Activated CD8-positive, alpha-beta T cell treated with anti-CD3 and anti-CD28 coated beads for 36 hours (primary cell): ENCODE measurements around the gene HSDL2. TPM values are rescaled to one million over a fixed set of nuclear protein-coding genes. Genes with fewer than 3 reads are reported as not detected.

Experiments used
- ATAC-seq: fragments of 200-7000 bp; cut with Tn5 transposase; one replicate; pipeline ENCODE4 v1.10.0; 2021; ENCODE audit warnings: mild to moderate bottlenecking, moderate library complexity
- CTCF ChIA-PET: fragments of 350-600 bp; sonication (Branson Sonifier 250); formaldehyde crosslinking; loops from one replicate; lab custom pipeline; 2021; ENCODE audit warnings: antibody characterized with exemption; lab: Charles Lee
- POLR2A ChIA-PET: fragments of 350-600 bp; sonication (Branson Sonifier 250); formaldehyde crosslinking; loops from one replicate; lab custom pipeline; 2021; ENCODE audit warnings: antibody characterized with exemption; lab: Charles Lee
- DNase-seq: peaks from one replicate; pipeline ENCODE4 v3.0.0-alpha.2; 2020
- H3K27ac Mint-ChIP-seq: one replicate; pipeline ENCODE4 v1.8.0; 2021; ENCODE audit warnings: mild to moderate bottlenecking, mixed read lengths
- H3K27me3 Mint-ChIP-seq: one replicate; pipeline ENCODE4 v1.8.0; 2021; ENCODE audit warnings: mixed read lengths
- H3K36me3 Mint-ChIP-seq: one replicate; pipeline ENCODE4 v1.8.0; 2021; ENCODE audit warnings: low read depth, mixed read lengths
- H3K4me1 Mint-ChIP-seq: one replicate; pipeline ENCODE4 v1.8.0; 2021; ENCODE audit warnings: low read depth, mixed read lengths
- H3K4me3 Mint-ChIP-seq: one replicate; pipeline ENCODE4 v1.8.0; 2021; ENCODE audit warnings: mild to moderate bottlenecking, moderate library complexity, mixed read lengths
- H3K9me3 Mint-ChIP-seq: one replicate; pipeline ENCODE4 v1.8.0; 2021; ENCODE audit warnings: mixed read lengths
- intact Hi-C: fragments of 100-400 bp; cut with micrococcal nuclease; formaldehyde crosslinking; loops from one replicate; pipeline ENCODE4 v1.10.0; 2022
- total RNA-seq, 2 experiments: library from RNA; stranded (reverse); gene quantifications; one replicate each; pipeline ENCODE4 v1.2.3, GENCODE V29; 2021
- TF ChIP-seq, protein P1 (sequence below): fragments of 200-600 bp; IDR thresholded peaks from one replicate; pipeline ENCODE4 v1.8.0; 2022; ENCODE audit warnings: antibody characterized with exemption, mild to moderate bottlenecking

HSDL2 gene
- total RNA-seq, 2 experiments from 2014 or later, result 24.5 to 25.3 TPM

DNA sequence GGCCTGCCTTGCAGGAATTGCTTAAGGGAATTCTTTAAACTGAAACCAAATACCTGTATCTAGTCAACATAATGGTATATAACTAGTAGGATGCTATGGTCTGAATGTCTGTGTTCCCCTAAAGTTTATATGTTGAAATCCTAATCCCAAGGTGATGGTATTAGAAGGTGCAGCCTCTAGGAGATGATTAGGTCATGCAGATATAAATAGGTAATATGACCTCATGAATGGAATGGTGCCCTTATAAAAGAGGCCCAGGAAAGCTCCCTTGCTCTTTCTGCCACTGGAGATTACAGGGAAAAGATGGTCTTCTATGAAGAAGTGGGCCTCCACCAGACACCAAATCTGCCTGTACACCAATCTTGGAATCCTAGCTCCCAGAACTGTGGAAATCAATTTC is 99.3 kb downstream of the HSDL2 start:
- intact Hi-C loops, result no loop called here
- H3K9me3 Mint-ChIP-seq, result peaks cover 8% of the 10 kb centered on the region
- no peaks in the 10 kb centered on the region for H3K27me3 Mint-ChIP-seq
- no peak overlapping the region for H3K4me3 Mint-ChIP-seq
- H3K4me1 Mint-ChIP-seq, result no peaks in the 10 kb centered on the region
- POLR2A ChIA-PET, result no interaction called here
- DNase-seq, result no peak
- H3K36me3 Mint-ChIP-seq, result peaks cover 35% of the 10 kb centered on the region
- no peak overlapping the region for H3K27ac Mint-ChIP-seq
- CTCF ChIA-PET, result interaction anchor here (1.0 kb wide), 1 partner anchor 11 kb away, joined by 3 read pairs; no protein-coding TSS in a partner anchor
- no peak for ATAC-seq
- TF ChIP-seq, protein P1, sequence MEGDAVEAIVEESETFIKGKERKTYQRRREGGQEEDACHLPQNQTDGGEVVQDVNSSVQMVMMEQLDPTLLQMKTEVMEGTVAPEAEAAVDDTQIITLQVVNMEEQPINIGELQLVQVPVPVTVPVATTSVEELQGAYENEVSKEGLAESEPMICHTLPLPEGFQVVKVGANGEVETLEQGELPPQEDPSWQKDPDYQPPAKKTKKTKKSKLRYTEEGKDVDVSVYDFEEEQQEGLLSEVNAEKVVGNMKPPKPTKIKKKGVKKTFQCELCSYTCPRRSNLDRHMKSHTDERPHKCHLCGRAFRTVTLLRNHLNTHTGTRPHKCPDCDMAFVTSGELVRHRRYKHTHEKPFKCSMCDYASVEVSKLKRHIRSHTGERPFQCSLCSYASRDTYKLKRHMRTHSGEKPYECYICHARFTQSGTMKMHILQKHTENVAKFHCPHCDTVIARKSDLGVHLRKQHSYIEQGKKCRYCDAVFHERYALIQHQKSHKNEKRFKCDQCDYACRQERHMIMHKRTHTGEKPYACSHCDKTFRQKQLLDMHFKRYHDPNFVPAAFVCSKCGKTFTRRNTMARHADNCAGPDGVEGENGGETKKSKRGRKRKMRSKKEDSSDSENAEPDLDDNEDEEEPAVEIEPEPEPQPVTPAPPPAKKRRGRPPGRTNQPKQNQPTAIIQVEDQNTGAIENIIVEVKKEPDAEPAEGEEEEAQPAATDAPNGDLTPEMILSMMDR, result no peak

DNA sequence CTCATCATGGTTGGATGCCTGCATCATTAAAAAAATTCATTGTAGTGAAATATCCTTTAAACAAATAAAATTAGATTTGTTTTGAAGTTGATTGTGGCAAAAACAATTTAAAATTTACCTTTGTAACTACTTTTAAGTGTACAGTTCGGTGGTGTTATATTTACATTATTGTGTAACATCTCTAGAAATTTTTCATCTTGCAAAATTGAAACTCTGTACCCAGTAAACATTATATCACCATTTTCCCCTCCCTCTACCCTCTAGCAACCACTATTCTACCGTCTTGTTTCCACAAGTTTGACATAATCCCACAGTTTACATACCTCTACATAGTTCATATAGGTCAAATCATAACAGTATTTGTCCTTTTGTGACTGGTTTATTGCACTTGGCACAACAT is 104.7 kb downstream of the HSDL2 start:
- intact Hi-C loops, result no loop called here
- CTCF ChIA-PET, result interaction anchor here (1.3 kb wide), 1 partner anchor 386 kb away, joined by 4 read pairs; no protein-coding TSS in a partner anchor
- POLR2A ChIA-PET, result interaction anchor here (2.3 kb wide), 1 partner anchor 105 kb away, joined by 11 read pairs; the partner anchor contains the start of gene HSDL2
- no peak overlapping the region for H3K27ac Mint-ChIP-seq
- DNase-seq (no peak), ATAC-seq (no peak)
- no peaks in the 10 kb centered on the region for H3K27me3 Mint-ChIP-seq
- no peak overlapping the region for H3K4me3 Mint-ChIP-seq
- H3K9me3 Mint-ChIP-seq, result no peaks in the 10 kb centered on the region
- peaks cover 25% of the 10 kb centered on the region for H3K4me1 Mint-ChIP-seq
- peaks cover 14% of the 10 kb centered on the region for H3K36me3 Mint-ChIP-seq
- TF ChIP-seq, protein P1, result no peak

DNA sequence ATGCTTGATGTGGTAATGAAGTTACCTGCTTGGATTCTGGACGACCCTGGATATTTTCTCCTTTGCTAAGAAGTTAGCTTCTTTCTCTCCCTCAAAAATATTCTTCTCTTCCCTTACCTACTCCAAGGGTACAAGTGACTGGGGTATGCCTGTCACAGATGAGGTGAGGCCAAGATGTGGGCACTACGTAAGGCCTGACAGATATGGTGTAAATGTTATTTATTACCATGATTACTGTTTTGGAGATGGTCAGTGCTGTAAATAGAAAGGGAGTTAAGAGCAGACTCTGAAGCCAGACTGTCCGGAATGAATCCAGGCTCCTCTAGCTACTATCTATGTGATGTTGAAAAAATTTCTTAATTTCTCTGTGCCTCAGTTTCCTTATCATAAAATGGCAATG is 105.7 kb downstream of the HSDL2 start:
- DNase-seq (no peak), ATAC-seq (no peak)
- ChIA-PET CTCF (interaction anchor here (0.8 to 1.8 kb wide), 3 partner anchors 9 to 387 kb away, joined by 3 to 5 read pairs (median 4); no protein-coding TSS in a partner anchor), POLR2A (interaction anchor here (0.5 to 2.3 kb wide), 7 partner anchors 9 to 266 kb away, joined by 3 to 11 read pairs (median 7); partner anchors contain the start of gene HSDL2)
- H3K4me3 Mint-ChIP-seq, result peak overlapping the region; percentile 85
- intact Hi-C loops, result no loop called here
- no peak overlapping the region for H3K27ac Mint-ChIP-seq
- peaks cover 33% of the 10 kb centered on the region for H3K4me1 Mint-ChIP-seq
- no peaks in the 10 kb centered on the region for H3K9me3 Mint-ChIP-seq
- TF ChIP-seq, protein P1, result no peak
- peaks cover 14% of the 10 kb centered on the region for H3K36me3 Mint-ChIP-seq
- H3K27me3 Mint-ChIP-seq, result no peaks in the 10 kb centered on the region

DNA sequence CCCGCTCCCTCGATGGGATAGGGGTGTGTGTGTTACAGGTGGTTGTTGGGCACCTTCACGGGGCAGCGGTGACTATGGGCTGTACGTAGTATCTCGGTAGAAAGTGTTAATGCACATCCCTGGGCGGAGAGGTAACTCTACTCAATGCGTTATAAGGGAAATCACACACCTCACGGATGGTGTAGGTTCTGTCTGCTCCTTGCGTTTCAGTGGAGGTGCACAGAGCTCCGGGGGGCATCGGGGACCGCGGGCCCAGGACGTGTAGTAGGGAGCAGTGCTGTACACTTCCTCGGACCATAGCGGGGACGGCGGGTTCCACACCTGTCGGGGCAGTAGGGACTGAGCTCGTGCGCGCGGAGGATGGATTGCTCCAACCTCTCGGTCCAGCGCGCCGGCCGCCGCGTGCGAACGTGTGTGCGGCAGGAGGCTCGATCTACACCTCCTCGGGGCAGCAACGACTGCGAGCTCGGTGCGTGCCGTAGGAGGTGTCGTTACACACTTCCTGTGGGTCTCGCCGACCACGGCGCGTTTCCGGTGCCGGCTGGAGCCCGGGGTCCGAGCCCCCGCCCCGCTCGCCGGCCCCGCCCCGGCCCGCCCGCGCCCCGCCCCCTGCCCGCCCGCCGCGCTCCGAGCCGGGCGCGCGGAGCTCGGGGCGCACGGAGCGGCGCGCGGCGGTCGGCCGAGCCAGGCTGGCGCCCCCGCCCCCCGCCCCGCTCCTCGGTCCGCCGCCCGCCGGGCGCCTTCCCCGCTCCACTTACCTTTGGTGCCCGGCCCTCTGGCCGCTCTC is 106.5 kb downstream of the HSDL2 start, which contains the start of gene KIAA1958:
TSS of gene KIAA1958 (plus strand) at position 607 of the 787 bp plus-strand sequence. CDS start 87,254 bp downstream, outside the sequence.
- Mint-ChIP-seq H3K4me3 (peak within 1 kb of the TSS; percentile 94), H3K36me3 (peaks cover 14% of the 10 kb centered on the region), H3K9me3 (no peaks in the 10 kb centered on the region), H3K27ac (peak within 1 kb of the TSS; percentile 92), H3K27me3 (no peaks in the 10 kb centered on the region), H3K4me1 (peaks cover 36% of the 10 kb centered on the region)
- intact Hi-C loops, result no loop called here
- TF ChIP-seq, protein P1, result no peak
- ATAC-seq (peak; percentile 96), DNase-seq (peak; percentile 93)
- CTCF ChIA-PET, result interaction anchor here (0.9 to 1.8 kb wide), 3 partner anchors 10 to 389 kb away, joined by 3 to 5 read pairs (median 3); no protein-coding TSS in a partner anchor
- POLR2A ChIA-PET, result interaction anchor here (0.5 to 2.3 kb wide), 8 partner anchors 9 to 265 kb away, joined by 3 to 11 read pairs (median 7); partner anchors contain the start of gene HSDL2
